Stimulated activated naive CD4-positive, alpha-beta T cell treated with Interleukin-2 at 50 U/mL for 16 hours (primary cell): ENCODE results near the gene PLK4.
"Not testable (repeated sequence)": the region's sequence is repeated elsewhere in the genome, so short reads cannot be mapped to it uniquely, and the experiment has no call there.

Experiments used
- DNase-seq: peaks from one replicate; lab custom pipeline; 2025; lab: John Stamatoyannopoulos, UW

Gene PLK4

GRCh38 chr4:127905029-127905428 lies 24.3 kb downstream of the PLK4 start:
- DNase-seq, result no peak

GRCh38 chr4:127916512-127916911 lies 35.8 kb downstream of the PLK4 start:
- DNase-seq, result no peak

GRCh38 chr4:127917151-127917550 lies 36.5 kb downstream of the PLK4 start:
- no peak for DNase-seq

- DNase-seq, result no peak
These were observed 39.8 kb downstream of the PLK4 start for GRCh38 chr4:127920521-127920920.

- no peak for DNase-seq
These were observed 41.5 kb downstream of the PLK4 start for GRCh38 chr4:127922226-127922625.

GRCh38 chr4:127925720-127926119 lies 45.0 kb downstream of the PLK4 start:
- DNase-seq, result not testable (repeated sequence)

GRCh38 chr4:127930175-127930574 lies 49.5 kb downstream of the PLK4 start:
- no peak for DNase-seq

GRCh38 chr4:127931836-127932235 lies 51.1 kb downstream of the PLK4 start:
- not testable (repeated sequence) for DNase-seq

GRCh38 chr4:127936974-127937373 lies 56.3 kb downstream of the PLK4 start:
- DNase-seq, result no peak
